T47D (cell line): ENCODE data around the gene TM2D3.
"Not testable (repeated sequence)": the region's sequence is repeated elsewhere in the genome, so short reads cannot be mapped to it uniquely, and the experiment has no call there.

Experiments used
- DNase-seq, 2 experiments: peaks; one replicate each; pipeline versions ENCODE4 v3.0.0 to v3.0.0-alpha.2; 2011 to 2012; ENCODE audit warnings: low read depth in 1 of 2, low spot score in 1 of 2
- JUND ChIP-seq: IDR thresholded peaks from 2 replicates; pipeline ENCODE4 v1.6.1; 2012; ENCODE audit warnings: low read depth
- in situ Hi-C: cut with HindIII; loops from 2 replicates; pipeline ENCODE4 v1.10.0; 2016; ENCODE audit warnings: low sequenced_read_pairs, low pct_unique_long_range_greater_than_20kb

Gene TM2D3

GRCh38 chr15:101675796-101676582 lies 23.8 kb upstream of the TM2D3 start:
- no peak for DNase-seq
- no peak for TF ChIP-seq JUND
- in situ Hi-C loops = no loop called here

GRCh38 chr15:101675015-101675414 lies 22.8 kb upstream of the TM2D3 start:
- no peak for DNase-seq
- in situ Hi-C loops = no loop called here
- no peak for TF ChIP-seq JUND

- in situ Hi-C loops = no loop called here
- no peak for DNase-seq
- no peak for TF ChIP-seq JUND
Measured at GRCh38 chr15:101672298-101672697, 20.1 kb upstream of the TM2D3 start.

GRCh38 chr15:101669744-101670143 lies 17.6 kb upstream of the TM2D3 start:
- in situ Hi-C loops = no loop called here
- DNase-seq = no peak
- no peak for TF ChIP-seq JUND

GRCh38 chr15:101667881-101668280 lies 15.7 kb upstream of the TM2D3 start:
- TF ChIP-seq JUND = no peak
- in situ Hi-C loops = no loop called here

GRCh38 chr15:101664303-101664913 lies 12.2 kb upstream of the TM2D3 start:
- peak in 1 of 2 experiments; percentile 62 for DNase-seq
- in situ Hi-C loops = no loop called here
- TF ChIP-seq JUND = no peak

More at GRCh38 chr15:101667881-101668280, 15.7 kb upstream of the TM2D3 start:
- no peak for DNase-seq

GRCh38 chr15:101662203-101662602 lies 10.0 kb upstream of the TM2D3 start:
- in situ Hi-C loops = no loop called here

GRCh38 chr15:101660005-101660404 lies 7.8 kb upstream of the TM2D3 start:
- no peak for DNase-seq
- in situ Hi-C loops = no loop called here
- no peak for TF ChIP-seq JUND

More at GRCh38 chr15:101662203-101662602, 10.0 kb upstream of the TM2D3 start:
- no peak for DNase-seq
- TF ChIP-seq JUND = no peak

GRCh38 chr15:101657968-101658784 lies 6.0 kb upstream of the TM2D3 start:
- in situ Hi-C loops = no loop called here
- TF ChIP-seq JUND = no peak
- DNase-seq = no peak

- in situ Hi-C loops = no loop called here
- no peak for DNase-seq
- no peak for TF ChIP-seq JUND
Measured at GRCh38 chr15:101657171-101657570, 5.0 kb upstream of the TM2D3 start.

GRCh38 chr15:101654624-101655337 lies 2.6 kb upstream of the TM2D3 start:
- DNase-seq = peak in 1 of 2 experiments; percentile 49
- in situ Hi-C loops = not testable (repeated sequence)

- no peak for TF ChIP-seq JUND
- in situ Hi-C loops = no loop called here
- no peak for DNase-seq
Measured at GRCh38 chr15:101654171-101654570, 2.0 kb upstream of the TM2D3 start.
